GM19397 (cell line): ENCODE results near the gene SNX3.

ENCODE experiments used
- ATAC-seq: cut with Tn5 transposase; IDR thresholded peaks from one replicate; pipeline ENCODE4 v1.9.1; 2021; ENCODE audit warnings: mild to moderate bottlenecking, moderate library complexity; ENCODE audit not compliant: unreplicated experiment

The SNX3 gene

GRCh38 chr6:108209738-108210137 is 51.1 kb downstream of the SNX3 start:
- ATAC-seq = no peak

- ATAC-seq = no peak
Observed at GRCh38 chr6:108207013-108207412, 53.8 kb downstream of the SNX3 start.

DNA sequence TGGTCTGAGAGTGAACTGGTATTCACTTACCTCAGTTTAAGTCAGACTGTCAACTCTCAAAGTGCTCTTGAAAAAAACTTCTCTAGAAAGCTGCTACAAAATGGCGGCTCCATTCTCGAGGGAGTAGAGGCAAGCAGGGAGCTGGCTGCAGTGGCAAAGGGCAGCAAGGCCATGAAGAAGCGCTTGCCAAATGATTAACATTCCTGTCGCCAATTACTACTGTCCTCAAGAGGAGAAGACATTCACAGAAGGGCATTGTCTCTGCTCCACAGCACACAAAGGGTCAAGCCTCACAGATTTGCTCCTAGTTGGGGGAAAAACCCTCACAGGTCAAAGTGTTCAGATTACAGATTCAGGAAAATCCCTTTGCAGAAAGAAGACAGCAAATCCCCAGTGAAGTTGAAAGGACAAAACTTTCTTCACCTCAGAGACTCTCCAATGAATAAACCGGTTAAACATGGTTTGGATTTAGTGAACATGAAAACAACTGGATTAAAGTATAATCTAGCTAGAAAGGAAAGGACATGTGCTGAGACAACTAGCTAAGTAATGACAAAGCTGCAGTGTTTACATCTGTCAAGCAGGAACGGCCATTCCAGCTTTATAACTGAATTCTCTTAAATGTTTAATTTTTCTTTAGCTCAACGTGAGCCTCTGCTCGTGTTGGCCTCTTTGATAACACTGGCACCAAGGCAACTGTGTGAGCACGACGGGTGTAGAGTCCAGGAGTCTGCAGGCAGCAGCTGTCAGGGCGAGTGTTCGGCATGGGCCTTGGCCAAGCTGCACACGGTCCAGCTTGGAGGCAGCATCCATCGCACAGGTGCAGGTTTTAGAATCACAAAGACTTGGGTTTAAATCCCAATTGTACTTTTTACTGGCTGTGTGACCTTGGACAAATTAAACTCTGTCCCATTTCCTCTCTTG is 57.4 kb downstream of the SNX3 start:
- peak; percentile 55 for ATAC-seq

GRCh38 chr6:108200631-108201030 is 60.2 kb downstream of the SNX3 start:
- no peak for ATAC-seq

DNA sequence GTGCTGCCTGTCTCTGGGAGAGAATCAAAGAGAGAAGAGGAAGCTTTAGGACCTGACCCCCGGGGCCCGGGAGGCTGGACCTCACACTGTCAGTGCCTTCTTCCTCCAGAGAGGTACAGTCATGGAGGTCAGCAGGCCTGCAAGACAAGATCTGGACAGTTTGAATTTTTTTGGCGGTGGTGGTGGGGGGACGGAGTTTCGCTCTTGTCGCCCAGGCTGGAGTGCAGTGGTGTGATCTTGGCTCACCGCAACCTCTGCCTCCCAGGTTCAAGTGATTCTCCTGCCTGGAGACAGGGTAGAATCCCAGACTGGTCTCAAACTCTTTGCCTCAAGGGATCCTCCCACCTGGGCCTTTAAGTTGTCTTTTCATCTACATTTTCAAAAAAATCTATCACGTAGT is 60.7 kb downstream of the SNX3 start:
- ATAC-seq = no peak

DNA sequence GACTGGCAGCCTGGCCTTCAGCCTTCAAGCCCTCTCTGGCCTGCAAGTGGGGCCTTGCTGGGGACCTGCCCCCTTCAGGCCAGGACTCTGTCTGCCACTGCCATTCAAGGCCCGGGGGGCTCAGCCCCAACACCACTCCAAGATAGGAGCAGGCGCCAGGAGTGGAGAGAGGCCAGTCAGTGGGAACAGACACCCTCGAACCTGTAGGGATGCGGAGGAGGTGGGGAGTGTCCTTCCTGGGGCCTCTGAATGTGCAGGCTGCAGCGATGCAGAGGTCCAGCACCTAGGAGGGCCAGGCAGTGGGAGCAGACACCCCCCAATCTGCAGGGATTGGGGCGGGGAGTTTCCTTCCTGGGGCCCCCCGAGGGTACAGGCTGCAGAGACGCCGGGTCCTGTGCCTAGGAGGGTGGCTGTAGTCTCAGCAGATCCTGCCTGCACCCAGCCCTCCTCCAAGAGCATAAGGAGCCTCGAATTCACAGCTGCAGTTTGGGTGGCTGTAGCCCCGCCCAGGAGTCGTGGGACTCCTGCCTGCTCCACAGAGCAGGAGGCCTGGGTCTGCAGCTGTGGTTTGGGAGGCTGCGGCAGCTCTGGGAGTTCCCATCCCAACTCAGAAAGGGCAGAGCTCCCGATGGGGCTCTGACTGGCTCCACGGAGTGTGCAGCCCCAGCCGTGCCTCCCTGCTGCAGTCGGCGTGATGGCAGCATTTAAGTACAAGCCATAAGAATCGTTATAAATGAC is 61.9 kb downstream of the SNX3 start:
- no peak for ATAC-seq

DNA sequence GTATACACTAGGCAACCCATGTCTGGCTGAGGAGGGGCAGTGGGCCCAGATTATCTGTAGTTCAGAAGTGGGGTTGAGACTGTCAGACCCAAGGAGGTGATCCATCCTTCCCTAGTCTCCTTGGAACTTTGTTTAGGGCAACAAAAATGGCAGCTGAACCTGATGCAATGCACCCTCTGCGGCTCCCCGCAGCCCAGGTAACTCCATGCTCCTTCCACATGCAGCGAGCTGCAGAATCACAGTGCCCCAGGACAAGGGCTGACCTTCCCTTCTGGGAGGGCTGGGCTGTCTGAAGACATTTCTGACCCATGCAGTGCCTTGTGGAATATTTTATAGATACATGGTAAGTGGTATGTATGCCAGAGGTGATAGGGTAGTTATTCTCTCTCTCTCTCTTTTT is 65.6 kb downstream of the SNX3 start:
- no peak for ATAC-seq

DNA sequence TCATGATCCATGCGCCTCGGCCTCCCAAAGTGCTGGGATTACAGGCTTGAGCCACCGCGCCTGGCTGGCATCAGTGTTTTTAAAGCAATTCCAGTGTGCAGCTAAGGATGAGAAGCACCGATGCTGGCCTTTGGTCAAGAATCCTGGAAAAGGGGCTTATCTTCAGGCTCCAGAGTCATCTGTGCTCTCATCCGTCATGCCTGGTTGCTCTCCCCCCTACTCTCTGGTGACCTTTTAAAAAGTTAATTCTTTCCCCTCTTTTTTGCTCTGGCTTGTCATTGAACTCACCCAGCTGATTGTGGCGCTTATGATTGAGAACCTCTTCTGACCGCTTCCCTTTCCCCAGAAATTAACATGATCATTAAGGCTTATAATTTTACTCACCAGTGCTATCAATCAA is 66.3 kb downstream of the SNX3 start:
- ATAC-seq = no peak

DNA sequence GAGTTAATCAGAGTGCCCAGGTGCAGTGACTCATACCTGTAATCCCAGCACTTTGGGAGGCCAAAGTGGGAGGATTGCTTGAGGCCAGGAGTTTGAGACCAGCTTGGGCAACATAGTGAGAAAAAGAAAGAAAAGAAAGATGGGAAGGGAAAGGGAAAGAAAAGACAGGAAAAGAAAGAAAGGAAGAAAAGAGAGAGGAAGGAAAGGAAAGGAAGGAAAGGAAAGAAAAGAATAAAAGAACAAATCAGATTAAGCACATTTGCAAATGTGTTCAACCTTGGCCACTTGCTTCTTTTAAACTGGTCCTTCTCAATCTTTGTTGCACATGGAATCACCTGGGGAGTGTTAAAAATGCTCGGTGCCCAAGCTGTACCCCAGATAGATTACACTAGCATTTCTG is 67.0 kb downstream of the SNX3 start:
- no peak for ATAC-seq

- no peak for ATAC-seq
Observed at GRCh38 chr6:108193131-108193530, 67.7 kb downstream of the SNX3 start.

DNA sequence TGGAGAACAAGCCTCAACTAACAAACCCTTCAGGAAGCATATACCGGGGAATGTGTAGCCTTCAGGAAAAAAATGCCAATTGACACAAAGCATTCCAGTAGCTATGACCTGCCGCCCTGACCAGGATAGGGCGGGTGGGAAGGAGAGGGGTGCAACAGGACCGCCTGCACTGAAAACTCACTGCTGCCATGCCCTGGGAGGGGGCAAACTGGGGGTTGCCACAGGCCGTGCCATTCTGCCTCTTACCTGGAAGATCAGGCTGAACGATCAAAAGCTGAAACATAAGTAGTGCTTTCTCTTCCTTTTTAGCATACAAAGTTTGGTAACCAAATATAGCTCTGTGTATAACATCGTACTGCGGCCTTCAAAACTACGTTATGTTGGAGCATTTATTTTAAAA is 73.3 kb downstream of the SNX3 start:
- ATAC-seq = no peak

DNA sequence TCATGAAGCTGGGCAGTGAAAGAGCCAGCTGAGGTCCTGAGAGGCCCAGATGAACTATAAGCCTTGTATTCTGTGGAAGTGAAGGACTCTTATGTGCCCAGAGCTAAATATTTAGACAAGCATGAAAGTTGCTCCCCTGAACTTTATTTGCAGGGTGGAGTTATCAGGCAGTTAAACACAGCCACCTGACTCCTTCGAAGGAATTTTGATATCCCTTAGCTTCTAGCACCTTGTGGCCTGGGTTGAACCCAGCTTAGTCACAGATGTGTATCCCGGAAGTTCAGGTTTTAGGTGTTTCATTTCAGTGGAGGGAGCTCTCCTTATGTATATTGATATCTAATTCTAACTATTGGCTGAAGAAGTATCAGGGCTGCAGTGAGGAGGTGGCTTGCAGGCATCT is 74.6 kb downstream of the SNX3 start:
- no peak for ATAC-seq

GRCh38 chr6:108180776-108181175 is 80.1 kb downstream of the SNX3 start:
- ATAC-seq = no peak

- ATAC-seq = no peak
Observed at GRCh38 chr6:108180266-108180665, 80.6 kb downstream of the SNX3 start.

DNA sequence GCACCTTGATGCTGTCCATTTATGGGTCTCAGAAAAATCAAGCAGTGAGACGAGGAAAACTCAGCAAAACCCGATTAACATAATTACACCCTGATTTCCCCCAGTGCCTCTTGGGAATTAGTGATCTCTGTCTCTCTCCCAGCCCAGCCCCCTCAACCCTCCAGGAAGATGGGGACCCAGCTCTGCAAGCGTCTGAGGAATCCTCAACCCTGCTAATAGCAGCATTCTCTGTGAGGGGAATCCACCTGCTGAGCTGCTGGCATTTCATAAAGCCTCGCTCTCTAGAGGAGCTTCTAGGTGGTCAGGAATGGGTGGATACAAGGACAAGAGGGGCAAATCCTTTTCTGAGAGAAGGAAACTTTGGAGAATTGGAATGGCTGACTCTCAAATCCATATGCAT is 81.1 kb downstream of the SNX3 start:
- no peak for ATAC-seq

GRCh38 chr6:108176281-108177089 is 84.4 kb downstream of the SNX3 start:
- no peak for ATAC-seq

- no peak for ATAC-seq
Observed at GRCh38 chr6:108175592-108176279, 85.1 kb downstream of the SNX3 start.

DNA sequence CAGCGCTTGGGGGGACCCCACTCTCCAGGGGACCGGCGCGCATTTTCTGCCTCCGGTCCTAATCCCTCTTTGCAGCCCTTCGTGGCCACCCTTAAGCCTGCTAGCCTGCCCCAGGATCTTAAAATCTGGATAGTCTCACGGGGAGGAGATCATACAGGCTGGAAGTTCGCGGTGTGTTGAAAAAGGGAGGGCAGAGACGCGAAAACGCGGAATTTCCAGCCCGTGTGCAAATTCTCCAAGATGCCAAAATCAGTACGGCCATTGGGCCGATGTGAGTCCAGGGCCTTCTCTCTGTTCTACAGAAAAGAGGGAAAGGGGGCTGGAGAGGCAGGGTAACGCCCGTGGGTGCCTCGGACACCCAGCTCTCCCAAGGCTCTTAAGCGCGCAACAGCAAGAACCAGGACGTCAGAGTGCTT is 85.7 kb downstream of the SNX3 start:
- ATAC-seq = no peak

DNA sequence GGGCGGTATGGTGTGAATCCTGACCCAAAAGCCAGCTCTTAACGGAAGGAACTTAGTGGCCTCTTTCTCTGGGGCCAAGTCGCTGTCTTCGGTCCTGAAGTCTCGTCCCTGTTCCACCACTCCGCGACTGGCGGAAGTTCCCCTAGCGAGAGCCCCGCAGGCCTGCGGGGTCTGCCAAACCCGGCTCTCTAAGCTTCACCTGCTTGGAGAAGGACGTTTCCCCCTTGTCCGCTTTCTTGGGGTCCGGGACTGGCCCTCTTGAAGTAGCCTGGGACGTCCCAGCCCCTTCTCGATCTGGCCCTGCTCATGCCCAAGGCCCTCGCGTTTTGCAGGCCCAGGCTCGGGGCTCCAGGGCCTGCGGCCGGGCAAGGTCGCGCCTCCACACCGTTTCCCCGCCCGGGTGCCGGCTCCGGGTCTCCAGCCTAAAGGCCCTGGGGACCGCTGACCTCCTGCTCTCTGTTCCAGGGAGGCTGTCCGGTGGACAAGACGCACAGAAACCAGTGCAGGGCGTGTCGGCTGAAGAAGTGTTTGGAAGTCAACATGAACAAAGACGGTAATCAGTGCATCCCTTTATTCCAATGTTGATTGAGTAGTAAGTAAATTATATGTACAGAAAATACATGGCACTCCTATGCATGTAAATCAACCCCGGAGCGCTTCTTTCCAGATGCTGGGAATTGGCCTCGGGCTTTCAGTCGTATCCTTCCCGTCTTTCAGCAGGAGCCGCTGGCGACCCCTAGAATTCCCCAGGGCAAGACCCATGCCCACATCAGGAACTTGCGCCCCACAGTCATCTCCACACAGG is 86.3 kb downstream of the SNX3 start:
- ATAC-seq = no peak

DNA sequence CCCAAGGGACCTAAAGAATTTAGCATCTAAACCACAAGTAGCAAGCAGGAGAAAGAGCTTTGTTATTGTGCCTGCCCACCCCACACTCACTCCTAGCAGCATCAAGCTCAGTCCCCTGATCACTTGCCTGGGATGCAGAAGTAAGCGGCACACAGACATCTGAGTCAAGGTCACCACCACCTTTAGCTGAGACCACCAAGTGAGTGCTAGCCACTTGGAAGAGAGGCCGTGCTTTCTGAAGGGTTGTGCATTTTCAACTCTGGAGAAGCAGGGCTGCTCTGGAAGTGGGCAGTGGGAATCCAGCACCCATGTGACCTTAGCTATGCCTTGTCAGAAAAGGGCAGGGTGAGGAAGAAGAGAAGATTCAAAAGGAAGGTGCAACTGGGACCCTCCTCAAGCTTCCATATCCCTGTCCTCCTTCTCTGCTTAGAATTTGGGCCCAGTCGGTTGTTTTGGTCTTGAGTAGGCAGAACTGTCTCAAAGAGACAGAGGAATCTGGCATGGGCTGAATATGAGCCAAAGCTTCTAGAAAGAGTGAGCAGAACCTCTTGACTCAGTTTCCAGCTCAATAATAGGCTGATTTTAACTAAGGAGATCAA is 88.8 kb downstream of the SNX3 start:
- no peak for ATAC-seq
